T-cell (primary cell): Measurements from ENCODE around the gene SLC1A4. TPM values are rescaled to one million over a fixed set of nuclear protein-coding genes. Genes with fewer than 3 reads are reported as not detected.
"Not testable (repeated sequence)": the region's sequence is repeated elsewhere in the genome, so short reads cannot be mapped to it uniquely, and the experiment has no call there.

Source experiments
- ATAC-seq, 4 experiments: fragments of 200-7000 bp in 3 of 4; fragments of 150-1000 bp in 1 of 4; cut with Tn5 transposase; replicated peaks in 1 of 4; 1 replicate in 3 of 4; 2 replicates in 1 of 4; pipeline ENCODE4 v1.10.0; 2021; ENCODE audit warnings: moderate library complexity in 3 of 4, mild to moderate bottlenecking in 2 of 4, moderate number of reproducible peaks in 1 of 4
- CTCF ChIA-PET, 2 donors: fragments of 300-600 bp; sonication (Branson Sonifier 250); formaldehyde crosslinking; loops; one replicate each; lab custom pipeline; 2022; ENCODE audit warnings: antibody characterized with exemption in 2 of 2; lab: Charles Lee
- POLR2A ChIA-PET, 2 donors: fragments of 300-600 bp; sonication (Branson Sonifier 250); formaldehyde crosslinking; loops; one replicate each; lab custom pipeline; 2022; ENCODE audit warnings: antibody characterized with exemption in 2 of 2; lab: Charles Lee
- DNase-seq, 35 experiments: peaks; one replicate each; pipeline versions ENCODE4 v3.0.0 to v3.0.0-alpha.2; 2013 to 2023
- H3K27ac ChIP-seq: one replicate; pipeline ENCODE4 v1.5.1; 2013; ENCODE audit warnings: low read length
- H3K27me3 ChIP-seq, 2 experiments: replicated peaks in 1 of 2; 1 replicate in 1 of 2; 2 replicates in 1 of 2; pipeline versions ENCODE4 v1.6.1 to v1.7.0; 2013; ENCODE audit warnings: low read length in 1 of 2, mixed read lengths in 1 of 2; ENCODE audit not compliant: control insufficient read depth in 2 of 2, insufficient read depth in 2 of 2; ENCODE audit errors: extremely low read depth in 1 of 2
- H3K36me3 ChIP-seq, 2 donors: 1 replicate in 1 of 2; 2 replicates in 1 of 2; pipeline versions ENCODE4 v1.6.1 to v1.7.0; 2013; ENCODE audit warnings: low read length in 1 of 2; ENCODE audit not compliant: control insufficient read depth in 2 of 2, insufficient read depth in 1 of 2; ENCODE audit errors: extremely low read depth in 1 of 2
- H3K4me1 ChIP-seq, 2 experiments: 1 replicate in 1 of 2; 2 replicates in 1 of 2; pipeline versions ENCODE4 v1.6.1 to v1.7.0; 2013; ENCODE audit warnings: low read length in 2 of 2, mixed read lengths in 1 of 2; ENCODE audit not compliant: insufficient read depth in 2 of 2, control insufficient read depth in 1 of 2; ENCODE audit errors: extremely low read depth in 1 of 2
- H3K4me3 ChIP-seq, 2 donors: 1 replicate in 1 of 2; 2 replicates in 1 of 2; pipeline versions ENCODE4 v1.5.1 to v1.7.0; 2013; ENCODE audit warnings: mild to moderate bottlenecking in 2 of 2, low read length in 1 of 2, moderate library complexity in 1 of 2; ENCODE audit not compliant: control insufficient read depth in 1 of 2; ENCODE audit errors: extremely low read depth in 1 of 2
- H3K9me3 ChIP-seq: 2 replicates; pipeline ENCODE4 v1.7.0; 2013
- H3K27ac Mint-ChIP-seq, 2 donors: one replicate each; pipeline ENCODE4 v1.8.0; 2020 to 2021; ENCODE audit warnings: mild to moderate bottlenecking in 2 of 2, mixed read lengths in 2 of 2
- H3K27me3 Mint-ChIP-seq, 2 donors: one replicate each; pipeline ENCODE4 v1.8.0; 2021 to 2022; ENCODE audit warnings: mixed read lengths in 2 of 2
- H3K36me3 Mint-ChIP-seq: one replicate; pipeline ENCODE4 v1.8.0; 2021; ENCODE audit warnings: mixed read lengths
- H3K4me1 Mint-ChIP-seq, 3 donors: one replicate each; pipeline ENCODE4 v1.8.0; 2020 to 2022; ENCODE audit warnings: mixed read lengths in 3 of 3, mild to moderate bottlenecking in 1 of 3
- H3K4me3 Mint-ChIP-seq, 3 donors: one replicate each; pipeline ENCODE4 v1.8.0; 2020 to 2022; ENCODE audit warnings: mild to moderate bottlenecking in 3 of 3, mixed read lengths in 3 of 3, moderate library complexity in 3 of 3
- H3K9me3 Mint-ChIP-seq, 3 donors: one replicate each; pipeline ENCODE4 v1.8.0; 2020 to 2022; ENCODE audit warnings: mixed read lengths in 3 of 3
- WGBS: methylation state at CpG from one replicate; pipeline ENCODE4 v1.1.5; 2013; ENCODE audit warnings: missing lambda C conversion rate; ENCODE audit not compliant: insufficient coverage; 5-methylcytosine and 5-hydroxymethylcytosine counted together
- total RNA-seq, 35 experiments: library from RNA in 6 of 35; stranded (reverse) in 6 of 35; fragments of 120-200 nt in 1 of 35; gene quantifications; one replicate each; pipeline versions ENCODE4 v1.2.1 to v1.2.4 and lab custom pipeline; 2013 to 2026

Gene SLC1A4
- total RNA-seq, 5 donors from 2014 or later (not counting 1 experiment from before 2014, with no cell fraction given), result 1.9 to 13.8 (median 9.8) TPM

DNA sequence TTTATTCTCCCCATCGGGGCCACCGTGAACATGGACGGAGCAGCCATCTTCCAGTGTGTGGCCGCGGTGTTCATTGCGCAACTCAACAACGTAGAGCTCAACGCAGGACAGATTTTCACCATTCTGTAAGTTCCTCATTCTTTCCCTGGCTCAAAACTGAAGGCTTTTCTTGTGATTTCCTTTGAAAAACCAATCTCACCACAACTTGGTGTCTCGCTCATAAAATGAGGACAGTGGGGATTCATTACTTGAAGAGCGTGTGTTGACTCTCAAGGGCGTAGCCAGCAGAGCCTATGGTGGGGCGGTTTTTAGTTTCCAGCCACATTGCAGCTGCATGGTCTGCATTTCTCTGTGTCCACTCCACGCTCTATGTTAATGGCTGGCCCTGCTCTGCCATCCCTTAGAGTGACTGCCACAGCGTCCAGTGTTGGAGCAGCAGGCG, 29.0 kb downstream of the SLC1A4 start:
- no peak overlapping the region for H3K4me3 ChIP-seq
- ChIA-PET POLR2A (interaction anchor here in 1 of 2 donors (0.5 kb wide), 1 partner anchor 31 kb away, joined by 3 read pairs; no protein-coding TSS in a partner anchor), CTCF (interaction anchor here (0.6 to 1.0 kb wide), 5 partner anchors 25 to 427 kb away, joined by 3 to 5 read pairs (median 4); partner anchors contain the start of gene RAB1A (in 1 of the 2))
- H3K27ac ChIP-seq, result no peak overlapping the region
- H3K4me1 Mint-ChIP-seq, result peaks cover 0 to 6% (median 6%) of the 10 kb centered on the region in 3 donors
- DNase-seq, result peak in 2 of 35 experiments; percentile 2 to 32
- H3K27ac Mint-ChIP-seq, result no peak overlapping the region
- no peaks in the 10 kb centered on the region for H3K9me3 ChIP-seq
- H3K4me1 ChIP-seq, result no peaks in the 10 kb centered on the region
- no peaks in the 10 kb centered on the region for H3K9me3 Mint-ChIP-seq
- no peak for ATAC-seq
- H3K27me3 Mint-ChIP-seq, result no peaks in the 10 kb centered on the region
- no peaks in the 10 kb centered on the region for H3K27me3 ChIP-seq
- peaks cover 47% of the 10 kb centered on the region for H3K36me3 Mint-ChIP-seq
- peaks cover 0 to 9% of the 10 kb centered on the region in 2 donors for H3K36me3 ChIP-seq
- 84% methylated on average over 15 of the region's 15 CpGs for WGBS
- no peak overlapping the region for H3K4me3 Mint-ChIP-seq

GRCh38 chr2:65019010-65019409, 29.8 kb downstream of the SLC1A4 start:
- Mint-ChIP-seq H3K27me3 (no peaks in the 10 kb centered on the region), H3K4me3 (no peak overlapping the region), H3K9me3 (no peaks in the 10 kb centered on the region), H3K4me1 (peaks cover 0 to 3% (median under 1%) of the 10 kb centered on the region in 3 donors), H3K36me3 (peaks cover 55% of the 10 kb centered on the region), H3K27ac (no peak overlapping the region)
- Histone ChIP-seq H3K27ac (no peak overlapping the region), H3K4me3 (no peak overlapping the region), H3K4me1 (no peaks in the 10 kb centered on the region), H3K36me3 (peaks cover 0 to 9% of the 10 kb centered on the region in 2 donors), H3K27me3 (no peaks in the 10 kb centered on the region), H3K9me3 (no peaks in the 10 kb centered on the region)
- 95% methylated on average over 1 of the region's 1 CpG for WGBS
- ChIA-PET POLR2A (no interaction called here), CTCF (no interaction called here)
- ATAC-seq, result no peak
- DNase-seq, result no peak

DNA sequence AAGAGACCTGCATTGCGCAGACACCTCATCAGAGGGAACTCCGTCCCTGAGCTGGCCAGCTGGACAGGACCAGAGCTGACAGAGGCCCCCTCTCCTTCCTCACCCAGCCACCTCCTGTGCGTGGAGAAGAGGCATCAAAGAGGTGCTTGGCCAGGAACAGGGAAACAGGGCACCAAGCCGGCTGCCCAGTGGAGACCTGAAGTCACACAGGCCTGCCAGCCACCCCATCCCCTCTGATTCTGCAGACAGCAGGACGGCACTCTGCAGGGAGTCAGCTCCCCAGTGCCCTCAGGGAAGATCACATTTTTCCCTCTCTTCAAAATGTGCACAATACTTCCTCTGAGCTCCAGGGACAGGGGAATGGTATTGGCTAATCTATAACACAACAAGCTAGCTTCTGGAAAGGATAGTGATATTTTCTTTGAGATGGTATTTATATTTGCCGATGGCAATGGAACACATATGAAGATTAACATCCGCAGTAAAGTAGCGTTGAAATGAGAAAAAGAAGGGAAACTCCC, 30.5 kb downstream of the SLC1A4 start:
- ChIA-PET POLR2A (no interaction called here), CTCF (no interaction called here)
- H3K27ac Mint-ChIP-seq, result no peak overlapping the region
- peaks cover 0 to 3% (median 0%) of the 10 kb centered on the region in 3 donors for H3K4me1 Mint-ChIP-seq
- H3K27ac ChIP-seq, result no peak overlapping the region
- H3K9me3 ChIP-seq, result no peaks in the 10 kb centered on the region
- no peak overlapping the region for H3K4me3 Mint-ChIP-seq
- no peaks in the 10 kb centered on the region for H3K27me3 Mint-ChIP-seq
- 87% methylated on average over 2 of the region's 8 CpGs for WGBS
- no peak for DNase-seq
- peaks cover 0 to 9% of the 10 kb centered on the region in 2 donors for H3K36me3 ChIP-seq
- H3K36me3 Mint-ChIP-seq, result peaks cover 54% of the 10 kb centered on the region
- no peaks in the 10 kb centered on the region for H3K4me1 ChIP-seq
- no peaks in the 10 kb centered on the region for H3K9me3 Mint-ChIP-seq
- no peak for ATAC-seq
- no peaks in the 10 kb centered on the region for H3K27me3 ChIP-seq
- H3K4me3 ChIP-seq, result no peak overlapping the region

DNA sequence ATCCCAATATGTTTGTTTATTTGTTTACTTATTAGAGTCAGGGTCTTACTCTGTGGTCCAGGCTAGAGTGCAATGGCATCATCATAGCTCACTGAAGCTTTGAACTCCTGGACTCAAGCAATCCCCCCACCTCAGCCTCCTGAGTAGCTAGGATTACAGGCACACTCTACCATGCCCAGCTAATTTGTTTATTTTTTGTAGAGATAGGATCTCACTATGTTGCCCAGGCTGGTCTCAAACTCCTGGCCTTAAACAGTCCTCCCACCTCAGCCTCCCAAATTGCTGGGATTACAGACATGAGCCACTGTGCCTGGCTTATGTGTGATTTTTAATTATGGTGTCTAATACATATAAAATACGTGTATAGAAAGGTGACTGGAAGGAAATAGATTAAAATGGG, 31.1 kb downstream of the SLC1A4 start:
- 100% methylated on average over 1 of the region's 1 CpG for WGBS
- ATAC-seq, CTCF ChIA-PET, H3K36me3 ChIP-seq, POLR2A ChIA-PET, H3K4me3 Mint-ChIP-seq, H3K27ac Mint-ChIP-seq, H3K27me3 ChIP-seq, H3K4me1 Mint-ChIP-seq, H3K9me3 ChIP-seq, H3K4me1 ChIP-seq, H3K4me3 ChIP-seq, DNase-seq, H3K27ac ChIP-seq, H3K9me3 Mint-ChIP-seq, H3K27me3 Mint-ChIP-seq: not testable (repeated sequence)
- peaks cover 49% of the 10 kb centered on the region for H3K36me3 Mint-ChIP-seq

GRCh38 chr2:65020943-65021528, 31.8 kb downstream of the SLC1A4 start:
- peaks cover 52% of the 10 kb centered on the region for H3K36me3 Mint-ChIP-seq
- ATAC-seq (no peak), DNase-seq (no peak)
- no peaks in the 10 kb centered on the region for H3K4me1 ChIP-seq
- POLR2A ChIA-PET, result no interaction called here
- H3K27ac ChIP-seq, result no peak overlapping the region
- no peak overlapping the region for H3K4me3 ChIP-seq
- no peaks in the 10 kb centered on the region for H3K27me3 ChIP-seq
- no peak overlapping the region for H3K4me3 Mint-ChIP-seq
- no peaks in the 10 kb centered on the region for H3K27me3 Mint-ChIP-seq
- CTCF ChIA-PET, result no interaction called here
- H3K4me1 Mint-ChIP-seq, result peaks cover 0 to 6% (median 3%) of the 10 kb centered on the region in 3 donors
- H3K9me3 Mint-ChIP-seq, result no peaks in the 10 kb centered on the region
- no peaks in the 10 kb centered on the region for H3K9me3 ChIP-seq
- H3K36me3 ChIP-seq, result peaks cover 0 to 9% of the 10 kb centered on the region in 2 donors
- H3K27ac Mint-ChIP-seq, result no peak overlapping the region
- 94% methylated on average over 10 of the region's 11 CpGs for WGBS

- Histone ChIP-seq H3K27me3 (no peaks in the 10 kb centered on the region), H3K9me3 (no peaks in the 10 kb centered on the region), H3K4me3 (no peak overlapping the region), H3K4me1 (no peaks in the 10 kb centered on the region), H3K36me3 (peaks cover 0 to 9% of the 10 kb centered on the region in 2 donors), H3K27ac (no peak overlapping the region)
- Mint-ChIP-seq H3K27ac (no peak overlapping the region), H3K27me3 (no peaks in the 10 kb centered on the region), H3K4me1 (peaks cover 0 to 6% (median 3%) of the 10 kb centered on the region in 3 donors), H3K36me3 (peaks cover 46% of the 10 kb centered on the region), H3K9me3 (no peaks in the 10 kb centered on the region), H3K4me3 (no peak overlapping the region)
- DNase-seq (no peak), ATAC-seq (no peak)
- 93% methylated on average over 3 of the region's 4 CpGs for WGBS
- ChIA-PET CTCF (no interaction called here), POLR2A (no interaction called here)
These were observed 32.5 kb downstream of the SLC1A4 start for GRCh38 chr2:65021709-65022108.
